HUES64 (cell line): ENCODE measurements around the gene CFAP43.

Source experiments
- H3K27ac ChIP-seq: 2 replicates; pipeline ENCODE4 v1.7.0; 2013; ENCODE audit warnings: low read depth, low read length, inconsistent platforms
- H3K27me3 ChIP-seq: 2 replicates; pipeline ENCODE4 v1.6.1; 2013; ENCODE audit warnings: mild to moderate bottlenecking, low read length; ENCODE audit not compliant: insufficient read depth
- H3K36me3 ChIP-seq: 2 replicates; pipeline ENCODE4 v1.6.1; 2013; ENCODE audit warnings: mild to moderate bottlenecking, low read length; ENCODE audit not compliant: insufficient read depth
- H3K4me1 ChIP-seq: 2 replicates; pipeline ENCODE4 v1.6.1; 2013; ENCODE audit warnings: mild to moderate bottlenecking, low read length, moderate library complexity; ENCODE audit not compliant: insufficient read depth
- H3K4me3 ChIP-seq: 2 replicates; pipeline ENCODE4 v1.5.1; 2013; ENCODE audit warnings: mild to moderate bottlenecking, low read length, moderate library complexity
- H3K9ac ChIP-seq: 2 replicates; pipeline ENCODE4 v1.6.1; 2013; ENCODE audit warnings: mild to moderate bottlenecking, low read depth, low read length
- H3K9me3 ChIP-seq: 2 replicates; pipeline ENCODE4 v1.6.1; 2013; ENCODE audit warnings: low read depth, low read length; ENCODE audit not compliant: insufficient read depth
- WGBS: fragments of 150-250, 120-280 bp; methylation state at CpG from one replicate; pipeline ENCODE4 v1.1.7; 2013; ENCODE audit warnings: missing lambda C conversion rate; 5-methylcytosine and 5-hydroxymethylcytosine counted together

The CFAP43 gene

DNA sequence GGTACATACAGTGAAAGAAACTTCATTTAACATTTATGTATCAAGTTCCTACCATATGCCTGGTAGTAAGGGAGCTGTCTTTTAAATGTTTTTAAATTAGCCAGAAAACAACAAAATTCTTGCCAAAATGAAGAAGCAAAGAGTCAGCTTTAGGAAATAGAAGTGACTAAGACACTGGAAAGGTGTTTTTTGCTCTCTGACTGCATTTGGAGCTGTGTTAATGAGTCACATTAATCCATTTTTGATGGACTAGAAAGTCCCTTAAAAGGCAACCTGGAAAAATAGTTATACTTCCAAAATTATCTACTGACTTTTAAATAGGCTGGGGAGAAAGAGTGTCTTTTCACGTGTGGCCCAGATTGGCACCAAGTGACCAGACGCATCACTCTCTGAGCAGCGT lies 142.5 kb downstream of the CFAP43 start:
- H3K4me1 ChIP-seq, result peaks cover 26% of the 10 kb centered on the region
- H3K9ac ChIP-seq, result no peak overlapping the region
- no peak overlapping the region for H3K27ac ChIP-seq
- no peaks in the 10 kb centered on the region for H3K36me3 ChIP-seq
- no peaks in the 10 kb centered on the region for H3K9me3 ChIP-seq
- 84% methylated on average over 3 of the region's 3 CpGs for WGBS
- no peaks in the 10 kb centered on the region for H3K27me3 ChIP-seq
- no peak overlapping the region for H3K4me3 ChIP-seq

DNA sequence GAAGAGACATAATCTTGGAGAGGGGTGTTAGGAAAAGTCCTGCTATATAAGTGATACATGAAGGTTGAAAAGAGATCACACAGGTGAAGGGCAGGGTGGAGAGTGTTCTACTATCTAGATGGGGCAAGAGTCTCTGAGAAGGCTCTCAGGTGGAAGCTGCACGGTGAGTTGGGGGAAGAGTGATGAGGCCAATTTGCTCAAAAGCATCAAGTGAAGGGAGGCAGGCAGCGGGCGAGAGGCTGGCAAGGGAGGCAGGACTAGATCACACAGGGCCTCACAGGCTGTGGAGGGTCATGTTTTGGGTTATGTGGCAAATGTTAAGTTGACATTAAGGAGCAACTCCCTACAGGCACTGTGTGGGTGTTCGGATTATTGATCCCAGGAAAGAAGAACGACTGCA lies 143.9 kb downstream of the CFAP43 start:
- 96% methylated on average over 5 of the region's 5 CpGs for WGBS
- Histone ChIP-seq H3K9me3 (no peaks in the 10 kb centered on the region), H3K27ac (no peak overlapping the region), H3K4me3 (no peak overlapping the region), H3K4me1 (peaks cover 27% of the 10 kb centered on the region), H3K27me3 (no peaks in the 10 kb centered on the region), H3K36me3 (no peaks in the 10 kb centered on the region), H3K9ac (no peak overlapping the region)

DNA sequence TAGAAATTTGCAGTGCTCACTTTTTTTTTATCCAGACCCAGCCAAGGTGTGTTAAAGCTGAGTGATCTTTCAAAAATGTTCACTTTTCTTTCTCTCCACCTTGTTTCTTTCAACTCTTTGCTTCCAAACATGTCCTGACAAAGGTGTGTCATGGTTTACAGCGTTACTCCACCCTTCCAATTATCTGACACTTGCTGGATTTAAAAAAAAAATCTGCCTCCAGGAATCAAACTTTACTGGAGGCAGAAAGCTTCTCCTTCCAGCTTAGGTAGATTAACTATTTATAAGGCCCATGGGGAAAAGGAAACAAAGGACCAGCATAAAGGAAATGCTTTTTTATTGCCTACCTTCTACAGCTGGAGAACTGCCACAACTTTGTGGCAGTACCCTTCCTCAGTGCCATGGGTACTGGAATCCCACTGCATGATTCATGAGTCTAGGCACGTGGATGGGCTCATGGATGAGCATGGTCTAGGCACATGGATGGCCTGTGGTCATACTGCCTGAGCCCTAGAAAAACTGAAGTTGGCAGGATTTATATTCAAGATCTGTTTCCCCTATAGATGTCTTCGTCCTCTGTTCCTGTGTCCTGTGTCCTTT lies 146.3 kb downstream of the CFAP43 start, which contains the start of gene COL17A1:
TSS of gene COL17A1 (minus strand) at position 80 of the 600 bp plus-strand sequence. CDS start 5,207 bp downstream, outside the sequence.
- Histone ChIP-seq H3K4me1 (peaks cover 32% of the 10 kb centered on the region), H3K4me3 (no peak within 1 kb of the TSS), H3K27ac (no peak within 1 kb of the TSS), H3K9ac (no peak within 1 kb of the TSS), H3K9me3 (no peaks in the 10 kb centered on the region), H3K36me3 (no peaks in the 10 kb centered on the region), H3K27me3 (no peaks in the 10 kb centered on the region)
- 85% methylated on average over 3 of the region's 3 CpGs for WGBS

DNA sequence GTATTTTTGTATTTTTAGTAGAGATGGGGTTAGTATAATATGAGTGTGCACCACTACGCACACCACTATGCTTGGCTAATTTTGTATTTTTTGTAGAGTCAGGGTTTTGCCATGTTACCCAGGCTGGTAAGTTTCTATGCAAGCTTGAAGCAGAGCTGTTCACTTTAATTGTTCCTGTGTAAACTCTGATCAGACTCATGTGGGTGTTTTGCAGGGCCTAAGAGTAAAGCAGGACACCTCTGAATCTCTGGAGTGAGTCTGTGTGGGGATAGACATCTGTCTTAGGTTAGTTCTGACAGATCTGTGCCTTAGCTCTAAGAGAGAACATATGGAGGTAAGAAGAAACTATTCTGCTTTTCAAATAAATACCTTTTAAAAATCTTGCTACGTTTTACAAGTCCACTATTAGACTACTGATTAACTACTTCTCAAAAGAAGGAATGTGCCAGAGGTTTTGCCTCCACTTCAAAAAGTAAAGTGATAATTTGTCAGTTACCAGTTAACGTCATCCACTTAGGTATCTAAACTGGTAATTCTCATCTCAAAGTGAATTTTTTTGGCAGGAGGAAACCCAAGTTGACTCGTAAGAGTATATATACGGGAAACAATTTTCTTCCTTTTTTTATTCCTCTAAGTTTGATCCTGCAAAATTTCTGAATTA lies 147.6 kb downstream of the CFAP43 start:
- Histone ChIP-seq H3K4me3 (no peak overlapping the region), H3K36me3 (no peaks in the 10 kb centered on the region), H3K27me3 (no peaks in the 10 kb centered on the region), H3K9me3 (no peaks in the 10 kb centered on the region), H3K27ac (no peak overlapping the region), H3K4me1 (peaks cover 27% of the 10 kb centered on the region), H3K9ac (no peak overlapping the region)
- 91% methylated on average over 5 of the region's 5 CpGs for WGBS

DNA sequence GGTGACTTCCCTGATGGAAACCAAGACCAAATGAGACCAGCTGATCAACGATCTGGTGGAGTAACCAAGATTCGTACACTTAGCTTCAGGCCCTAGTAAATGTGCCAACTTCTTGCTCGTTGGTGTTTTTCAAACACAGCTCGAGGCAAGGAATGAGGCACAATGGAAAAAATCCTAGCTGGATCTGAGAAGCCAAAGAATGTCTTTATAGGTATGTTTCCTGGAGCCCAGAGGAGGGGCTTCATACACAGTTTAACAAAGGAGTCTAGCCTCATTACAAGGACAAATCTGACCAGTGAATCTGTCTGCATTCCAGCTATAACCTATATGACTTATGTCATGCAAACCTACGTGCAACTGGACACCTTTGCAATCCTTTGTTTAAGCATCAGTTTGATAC lies 150.2 kb downstream of the CFAP43 start:
- WGBS, result 90% methylated on average over 5 of the region's 5 CpGs
- H3K36me3 ChIP-seq, result no peaks in the 10 kb centered on the region
- no peak overlapping the region for H3K27ac ChIP-seq
- no peak overlapping the region for H3K4me3 ChIP-seq
- no peaks in the 10 kb centered on the region for H3K9me3 ChIP-seq
- no peaks in the 10 kb centered on the region for H3K27me3 ChIP-seq
- no peak overlapping the region for H3K9ac ChIP-seq
- peaks cover 38% of the 10 kb centered on the region for H3K4me1 ChIP-seq

DNA sequence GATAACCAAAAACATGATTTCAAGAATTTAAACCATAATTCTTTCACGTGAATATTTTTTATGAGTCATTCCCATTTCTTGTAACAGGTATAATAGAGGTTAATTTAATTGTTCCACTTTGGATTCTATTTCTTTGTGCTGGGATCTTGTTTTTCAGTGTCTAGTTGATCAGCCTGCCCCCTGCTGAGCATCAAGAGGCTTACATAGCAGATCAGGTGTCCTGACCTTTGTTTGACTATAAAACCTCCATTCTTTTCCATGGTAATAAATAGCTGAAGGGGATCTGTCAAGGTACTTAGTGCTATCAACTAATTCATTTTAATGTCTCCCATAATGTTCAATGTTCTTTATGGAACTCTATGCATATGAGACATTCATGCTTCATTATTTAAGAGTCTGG lies 151.4 kb downstream of the CFAP43 start:
- Histone ChIP-seq H3K4me1 (peaks cover 48% of the 10 kb centered on the region), H3K9ac (no peak overlapping the region), H3K36me3 (no peaks in the 10 kb centered on the region), H3K27ac (no peak overlapping the region), H3K4me3 (no peak overlapping the region), H3K9me3 (no peaks in the 10 kb centered on the region), H3K27me3 (no peaks in the 10 kb centered on the region)
- no CpG with 5 or more reads among the region's 1 CpG for WGBS
